ENCODE data around the gene PHF12. TPM values are rescaled to one million over a fixed set of nuclear protein-coding genes. Genes with fewer than 3 reads are reported as not detected.

The PHF12 gene
- total RNA-seq, 1 experiment from 2014 or later = 79.1 TPM

- TF ChIP-seq POLR2AphosphoS5 (IDR thresholded peaks at IDR 0.05; ENCODE audit: low read depth, low read length) (no peak), CTCF (IDR thresholded peaks at IDR 0.05) (no peak), SIN3A (IDR thresholded peaks at IDR 0.05; ENCODE audit: borderline replicate concordance, insufficient read depth, low read depth, low read length) (no peak), TCF7L2 (IDR thresholded peaks at IDR 0.05; ENCODE audit: low read depth, low read length) (no peak), REST (IDR thresholded peaks at IDR 0.05; ENCODE audit: insufficient read depth in 1 of 2, low read depth in 2 of 2, low read length in 1 of 2) (no peak)
- Histone ChIP-seq H3K36me3 (ENCODE audit: control insufficient read depth, insufficient read depth, low read length) (no peaks in the 10 kb centered on the region), H3K27me3 (ENCODE audit: control insufficient read depth, insufficient read depth, low read length) (no peaks in the 10 kb centered on the region), H3K27ac (ENCODE audit: low read length) (no peak overlapping the region), H3K4me3 (ENCODE audit: low read depth in 2 of 2, low read length in 2 of 2) (no peak overlapping the region), H3K4me1 (ENCODE audit: control insufficient read depth, insufficient read depth, low read length) (no peaks in the 10 kb centered on the region), H3K9me3 (ENCODE audit: control insufficient read depth, insufficient read depth, low read depth, low read length) (no peaks in the 10 kb centered on the region)
- POLR2A ChIA-PET = no interaction called here
- intact Hi-C loops (cut with micrococcal nuclease; ENCODE audit: unreplicated experiment) = no loop called here
- in situ Hi-C loops (cut with HindIII; ENCODE audit: low pct_unique_long_range_greater_than_20kb, low sequenced_read_pairs) = no loop called here
- CTCF ChIA-PET = no interaction called here
- DNase-seq (ENCODE audit: low read depth, low spot score) (no peak), ATAC-seq (no peak)
- no TSS peak for BruUV-seq (replicated peaks)
These were observed 19.6 kb upstream of the PHF12 start for GRCh38 chr17:28970879-28971278.

- Histone ChIP-seq H3K27ac (ENCODE audit: low read length) (no peak overlapping the region), H3K36me3 (ENCODE audit: control insufficient read depth, insufficient read depth, low read length) (no peaks in the 10 kb centered on the region), H3K27me3 (ENCODE audit: control insufficient read depth, insufficient read depth, low read length) (no peaks in the 10 kb centered on the region), H3K4me3 (ENCODE audit: low read depth in 2 of 2, low read length in 2 of 2) (no peak overlapping the region), H3K9me3 (ENCODE audit: control insufficient read depth, insufficient read depth, low read depth, low read length) (no peaks in the 10 kb centered on the region), H3K4me1 (ENCODE audit: control insufficient read depth, insufficient read depth, low read length) (no peaks in the 10 kb centered on the region)
- POLR2A ChIA-PET = interaction anchor here (0.6 kb wide), 1 partner anchor 1633 kb away, joined by 9 read pairs; no protein-coding TSS in a partner anchor
- CTCF ChIA-PET = interaction anchor here (1.3 kb wide), 1 partner anchor 148 kb away, joined by 4 read pairs; no protein-coding TSS in a partner anchor
- ATAC-seq = no peak
- intact Hi-C loops (cut with micrococcal nuclease; ENCODE audit: unreplicated experiment) (no loop called here), in situ Hi-C loops (cut with HindIII; ENCODE audit: low pct_unique_long_range_greater_than_20kb, low sequenced_read_pairs) (no loop called here)
- TF ChIP-seq TCF7L2 (IDR thresholded peaks at IDR 0.05; ENCODE audit: low read depth, low read length) = no peak
- no peak for TF ChIP-seq SIN3A (IDR thresholded peaks at IDR 0.05; ENCODE audit: borderline replicate concordance, insufficient read depth, low read depth, low read length)
- TF ChIP-seq CTCF (IDR thresholded peaks at IDR 0.05) = no peak
- no peak for TF ChIP-seq REST (IDR thresholded peaks at IDR 0.05; ENCODE audit: insufficient read depth in 1 of 2, low read depth in 2 of 2, low read length in 1 of 2)
- no peak for TF ChIP-seq POLR2AphosphoS5 (IDR thresholded peaks at IDR 0.05; ENCODE audit: low read depth, low read length)
- BruUV-seq (replicated peaks) = no TSS peak
- DNase-seq (ENCODE audit: low read depth, low spot score) = no peak
These were observed 18.5 kb upstream of the PHF12 start for GRCh38 chr17:28969706-28970393.
